GM12878 (cell line): Measurements from ENCODE around the gene BCAR3. TPM values are rescaled to one million over a fixed set of nuclear protein-coding genes. Genes with fewer than 3 reads are reported as not detected.

ENCODE experiments used
- ATAC-seq: fragments of 200-7000 bp; cut with Tn5 transposase; 3 replicates; pipeline ENCODE4 v1.9.1; 2020; ENCODE audit warnings: mild to moderate bottlenecking, moderate library complexity
- BruUV-seq: library from RNA; stranded (reverse); fragments of 400-500 nt; replicated peaks from 2 replicates; lab custom pipeline; 2021; lab: Mats Ljungman, UMichigan
- CTCF ChIA-PET: fragments of 300-600 bp; sonication (Branson Sonifier 250); formaldehyde crosslinking; extraction: SDS; loops from one replicate; lab custom pipeline; 2021; ENCODE audit warnings: inconsistent platforms; lab: Yijun Ruan, JAX
- POLR2A ChIA-PET: fragments of 350-600 bp; formaldehyde crosslinking; extraction: SDS; loops from one replicate; lab custom pipeline; 2021; ENCODE audit warnings: inconsistent platforms; lab: Charles Lee
- RAD21 ChIA-PET: fragments of 300-600 bp; sonication (Branson Sonifier 250); formaldehyde crosslinking; loops from one replicate; lab custom pipeline; 2023; ENCODE audit warnings: antibody characterized with exemption; ENCODE audit not compliant: unreplicated experiment; lab: Charles Lee
- SMC1A ChIA-PET: fragments of 300-600 bp; sonication (Branson Sonifier 250); formaldehyde crosslinking; loops from one replicate; lab custom pipeline; 2023; ENCODE audit not compliant: unreplicated experiment, uncharacterized antibody; lab: Charles Lee
- DNase-seq: peaks from one replicate; pipeline ENCODE4 v3.0.0-alpha.2; 2011; ENCODE audit warnings: low read depth, low spot score
- FAIRE-seq: peaks from 3 replicates; lab custom pipeline; 2011; peaks lifted over from hg19 to GRCh38; lab: Jason Lieb, UNC
- H2AFZ ChIP-seq: 2 replicates; pipeline ENCODE4 v1.6.0; 2011; ENCODE audit warnings: low read depth, low read length, control low read depth; ENCODE audit not compliant: control insufficient read depth
- H3K27ac ChIP-seq: 2 replicates; pipeline ENCODE4 v1.5.1; 2011; ENCODE audit warnings: control low read depth; ENCODE audit not compliant: control insufficient read depth, insufficient read depth
- H3K27me3 ChIP-seq, 2 experiments: replicated peaks in 1 of 2; 2 replicates each; pipeline versions ENCODE4 v1.6.0 to v1.6.1; 2011; ENCODE audit warnings: low read length in 1 of 2; ENCODE audit not compliant: control insufficient read depth in 2 of 2, insufficient read depth in 2 of 2
- H3K36me3 ChIP-seq, 2 experiments: 2 replicates each; pipeline ENCODE4 v1.5.1; 2011; ENCODE audit warnings: low read length in 1 of 2; ENCODE audit not compliant: control insufficient read depth in 2 of 2, insufficient read depth in 2 of 2
- H3K4me1 ChIP-seq: 2 replicates; pipeline ENCODE4 v1.6.1; 2011; ENCODE audit warnings: mild to moderate bottlenecking, low read length, moderate library complexity, mixed read lengths; ENCODE audit not compliant: control insufficient read depth, insufficient read depth
- H3K4me2 ChIP-seq: 2 replicates; pipeline ENCODE4 v1.6.0; 2011; ENCODE audit warnings: control low read depth; ENCODE audit not compliant: control insufficient read depth, insufficient read depth
- H3K4me3 ChIP-seq: fragments of 200-600 bp; sonication (generic); 2 replicates; pipeline ENCODE4 v1.5.1; 2016
- H3K79me2 ChIP-seq: 2 replicates; pipeline ENCODE4 v1.6.0; 2011; ENCODE audit warnings: low read length; ENCODE audit not compliant: control insufficient read depth, insufficient read depth
- H3K9ac ChIP-seq: 2 replicates; pipeline ENCODE4 v1.8.0; 2011; ENCODE audit warnings: low read length, control low read depth, mixed read lengths; ENCODE audit not compliant: control insufficient read depth, insufficient read depth
- H3K9me3 ChIP-seq: replicated peaks from 3 replicates; pipeline ENCODE4 v1.5.1; 2011; ENCODE audit warnings: mild to moderate bottlenecking, low read length; ENCODE audit not compliant: control insufficient read depth, insufficient read depth
- H4K20me1 ChIP-seq: 2 replicates; pipeline ENCODE4 v1.6.0; 2011; ENCODE audit not compliant: control insufficient read depth, insufficient read depth
- ATF3 ChIP-seq: IDR thresholded peaks from 2 replicates; pipeline ENCODE4 v1.6.1; 2011; ENCODE audit warnings: low read depth, mild to moderate bottlenecking, low read length, moderate library complexity, borderline replicate concordance; ENCODE audit errors: extremely low read depth
- ATF7 ChIP-seq: fragments of 450-650 bp; IDR thresholded peaks from 2 replicates; pipeline ENCODE4 v1.6.1; 2016; ENCODE audit warnings: low read depth, mild to moderate bottlenecking
- BCL11A ChIP-seq: IDR thresholded peaks from 2 replicates; pipeline ENCODE4 v1.6.1; 2011; ENCODE audit warnings: low read depth, low read length
- CREB1 ChIP-seq: IDR thresholded peaks from 2 replicates; pipeline ENCODE4 v1.6.1; 2012; ENCODE audit warnings: low read depth, mild to moderate bottlenecking, inconsistent platforms
- EED ChIP-seq: sonication (generic); IDR thresholded peaks from 2 replicates; pipeline ENCODE4 v1.6.1; 2016; ENCODE audit warnings: antibody characterized with exemption, low read depth
- FOXM1 ChIP-seq: IDR thresholded peaks from 2 replicates; pipeline ENCODE4 v1.6.1; 2012; ENCODE audit warnings: low read depth, mild to moderate bottlenecking, inconsistent platforms, low read length, moderate library complexity
- IKZF1 ChIP-seq: fragments of 450-650 bp; conservative IDR thresholded peaks from 2 replicates; pipeline ENCODE4 v1.6.1; 2017; ENCODE audit warnings: antibody characterized with exemption, mild to moderate bottlenecking
- JUNB ChIP-seq: IDR thresholded peaks from 2 replicates; pipeline ENCODE4 v1.6.1; 2016; ENCODE audit warnings: antibody characterized with exemption, mild to moderate bottlenecking
- KDM1A ChIP-seq: fragments of 200-600 bp; sonication (generic); IDR thresholded peaks from 2 replicates; pipeline ENCODE4 v1.6.1; 2016; ENCODE audit warnings: borderline replicate concordance
- MTA3 ChIP-seq: IDR thresholded peaks from 2 replicates; pipeline ENCODE4 v1.6.1; 2012; ENCODE audit warnings: low read length, inconsistent platforms, borderline replicate concordance
- NBN ChIP-seq: fragments of 450-650 bp; IDR thresholded peaks from 2 replicates; pipeline ENCODE4 v1.6.1; 2016
- RB1 ChIP-seq: fragments of 450-650 bp; formaldehyde crosslinking; IDR thresholded peaks from 2 replicates; pipeline ENCODE4 v1.6.1; 2017; ENCODE audit warnings: mild to moderate bottlenecking, borderline replicate concordance
- RUNX3 ChIP-seq: IDR thresholded peaks from 2 replicates; pipeline ENCODE4 v1.6.1; 2012; ENCODE audit warnings: low read length, inconsistent platforms
- SKIL ChIP-seq: fragments of 450-650 bp; IDR thresholded peaks from 2 replicates; pipeline ENCODE4 v1.6.1; 2017; ENCODE audit warnings: mild to moderate bottlenecking, low read depth, inconsistent platforms; ENCODE audit not compliant: poor library complexity, severe bottlenecking
- WGBS: methylation state at CpG from one replicate; pipeline ENCODE4 v1.1.6; 2016; ENCODE audit warnings: low lambda C conversion rate; ENCODE audit not compliant: insufficient replicate concordance, insufficient coverage; ENCODE audit errors: missing lambda C conversion rate; 5-methylcytosine and 5-hydroxymethylcytosine counted together
- in situ Hi-C: fragments of 300-500 bp; cut with MboI; formaldehyde crosslinking; loops from 9 replicates; pipeline ENCODE4 v1.14.3; 2018; ENCODE audit warnings: mixed read lengths
- intact Hi-C: fragments of 100-400 bp; cut with micrococcal nuclease; formaldehyde crosslinking; loops from one replicate; pipeline ENCODE4 v1.14.2; 2022; ENCODE audit not compliant: unreplicated experiment
- polyA plus RNA-seq, 11 experiments: library from polyadenylated mRNA; depleted of rRNA in 4 of 11; unstranded in 6 of 11; stranded (reverse) in 5 of 11; fragments of >200 nt; fragmentation: Nextera tagmentation in 4 of 11; fragmentation: Illumina TruSeq in 1 of 11; extraction: Ambion mirVana in 4 of 11; extraction: Trizol in 1 of 11; gene quantifications; 1 replicate in 1 of 11; 2 replicates in 10 of 11; pipeline versions ENCODE4 v1.2.1 to v1.2.3, GENCODE V29; 2011 to 2016; ENCODE audit warnings: inconsistent platforms in 2 of 11, missing spikeins in 2 of 11, low read depth in 1 of 11
- total RNA-seq, 4 experiments: library from RNA; depleted of rRNA in 3 of 4; stranded (reverse); fragments of >200 nt in 3 of 4; fragmentation: Illumina TruSeq in 1 of 4; extraction: Trizol in 1 of 4; gene quantifications; 2 replicates each; pipeline versions ENCODE4 v1.2.1 to v1.2.3, GENCODE V29; 2013 to 2021
- TF ChIP-seq, protein P1 (sequence below): fragments of 450-650 bp; IDR thresholded peaks from 2 replicates; pipeline ENCODE4 v1.6.1; 2014; ENCODE audit warnings: mild to moderate bottlenecking
- TF ChIP-seq, protein P2 (sequence below): IDR thresholded peaks from 2 replicates; pipeline ENCODE4 v1.6.1; 2012; ENCODE audit warnings: low read length, inconsistent platforms
- TF ChIP-seq, protein P3 (sequence below): fragments of 450-650 bp; IDR thresholded peaks from 2 replicates; pipeline ENCODE4 v1.6.1; 2017; ENCODE audit warnings: antibody characterized with exemption, mild to moderate bottlenecking, moderate library complexity

Gene BCAR3
- total and polyA plus RNA-seq, 10 of the 15 experiments (the other 5 are each of a cell fraction or from before 2014, with no cell fraction given), result 1.3 to 6.6 (median 1.8) TPM

- Histone ChIP-seq H3K27me3 (no peaks in the 10 kb centered on the region), H3K27ac (peak overlapping the region; percentile 69), H3K36me3 (no peaks in the 10 kb centered on the region), H3K9me3 (no peaks in the 10 kb centered on the region), H3K4me1 (peaks cover 70% of the 10 kb centered on the region), H3K4me2 (peak overlapping the region; percentile 39), H3K9ac (peak overlapping the region; percentile 31), H4K20me1 (no peaks in the 10 kb centered on the region), H3K4me3 (peak overlapping the region; percentile 23; the same call in 1 of the 2 replicates), H3K79me2 (no peaks in the 10 kb centered on the region), H2AFZ (no peak overlapping the region)
- ChIA-PET RAD21 (interaction anchor here (1.0 to 6.9 kb wide), 5 partner anchors 12 to 42 kb away, joined by 3 to 69 read pairs (median 7); partner anchors contain the start of gene BCAR3), SMC1A (interaction anchor here (0.7 to 11.9 kb wide), 12 partner anchors 9 to 106 kb away, joined by 3 to 137 read pairs (median 6); partner anchors contain the start of gene BCAR3), POLR2A (interaction anchor here (1.1 to 1.6 kb wide), 2 partner anchors 9 to 28 kb away, joined by 3 read pairs; no protein-coding TSS in a partner anchor), CTCF (interaction anchor here (0.7 to 9.1 kb wide), 5 partner anchors 8 to 79 kb away, joined by 3 to 49 read pairs (median 3); partner anchors contain the start of gene BCAR3)
- in situ Hi-C loops (no loop called here), intact Hi-C loops (loop anchor here (2.0 kb wide), 1 partner anchor 15 kb away; no protein-coding TSS in a partner anchor)
- DNase-seq (peak; percentile 69), ATAC-seq (peak; percentile 71), FAIRE-seq (peak; percentile 96)
- no TSS peak for BruUV-seq
- 2% methylated on average over 5 of the region's 5 CpGs for WGBS
- peak; percentile 44; the same call in 1 of the 2 replicates for TF ChIP-seq BCL11A
- peak; percentile 66; the same call in 1 of the 2 replicates for TF ChIP-seq MTA3
- TF ChIP-seq IKZF1, result peak; percentile 61
- peak; percentile 41; the same call in 1 of the 2 replicates for TF ChIP-seq FOXM1
- 0 out of 2 replicates have a peak, but pooled peaks have one; percentile 31 for TF ChIP-seq NBN
- no peak for TF ChIP-seq RB1
- 0 out of 2 replicates have a peak, but pooled peaks have one; percentile 52 for TF ChIP-seq EED
- TF ChIP-seq ATF7, result peak; percentile 44; the same call in 1 of the 2 replicates
- 0 out of 2 replicates have a peak, but pooled peaks have one; percentile 22 for TF ChIP-seq CREB1
- TF ChIP-seq JUNB, result peak; percentile 47; the same call in 1 of the 2 replicates
- TF ChIP-seq, protein P1, sequence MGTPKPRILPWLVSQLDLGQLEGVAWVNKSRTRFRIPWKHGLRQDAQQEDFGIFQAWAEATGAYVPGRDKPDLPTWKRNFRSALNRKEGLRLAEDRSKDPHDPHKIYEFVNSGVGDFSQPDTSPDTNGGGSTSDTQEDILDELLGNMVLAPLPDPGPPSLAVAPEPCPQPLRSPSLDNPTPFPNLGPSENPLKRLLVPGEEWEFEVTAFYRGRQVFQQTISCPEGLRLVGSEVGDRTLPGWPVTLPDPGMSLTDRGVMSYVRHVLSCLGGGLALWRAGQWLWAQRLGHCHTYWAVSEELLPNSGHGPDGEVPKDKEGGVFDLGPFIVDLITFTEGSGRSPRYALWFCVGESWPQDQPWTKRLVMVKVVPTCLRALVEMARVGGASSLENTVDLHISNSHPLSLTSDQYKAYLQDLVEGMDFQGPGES, result no peak
- TF ChIP-seq ATF3, result no peak
- TF ChIP-seq, protein P2, sequence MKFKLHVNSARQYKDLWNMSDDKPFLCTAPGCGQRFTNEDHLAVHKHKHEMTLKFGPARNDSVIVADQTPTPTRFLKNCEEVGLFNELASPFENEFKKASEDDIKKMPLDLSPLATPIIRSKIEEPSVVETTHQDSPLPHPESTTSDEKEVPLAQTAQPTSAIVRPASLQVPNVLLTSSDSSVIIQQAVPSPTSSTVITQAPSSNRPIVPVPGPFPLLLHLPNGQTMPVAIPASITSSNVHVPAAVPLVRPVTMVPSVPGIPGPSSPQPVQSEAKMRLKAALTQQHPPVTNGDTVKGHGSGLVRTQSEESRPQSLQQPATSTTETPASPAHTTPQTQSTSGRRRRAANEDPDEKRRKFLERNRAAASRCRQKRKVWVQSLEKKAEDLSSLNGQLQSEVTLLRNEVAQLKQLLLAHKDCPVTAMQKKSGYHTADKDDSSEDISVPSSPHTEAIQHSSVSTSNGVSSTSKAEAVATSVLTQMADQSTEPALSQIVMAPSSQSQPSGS, result 0 out of 2 replicates have a peak, but pooled peaks have one; percentile 45
- no peak for TF ChIP-seq KDM1A
- peak; percentile 78 for TF ChIP-seq RUNX3
- peak; percentile 73 for TF ChIP-seq SKIL
- TF ChIP-seq, protein P3, sequence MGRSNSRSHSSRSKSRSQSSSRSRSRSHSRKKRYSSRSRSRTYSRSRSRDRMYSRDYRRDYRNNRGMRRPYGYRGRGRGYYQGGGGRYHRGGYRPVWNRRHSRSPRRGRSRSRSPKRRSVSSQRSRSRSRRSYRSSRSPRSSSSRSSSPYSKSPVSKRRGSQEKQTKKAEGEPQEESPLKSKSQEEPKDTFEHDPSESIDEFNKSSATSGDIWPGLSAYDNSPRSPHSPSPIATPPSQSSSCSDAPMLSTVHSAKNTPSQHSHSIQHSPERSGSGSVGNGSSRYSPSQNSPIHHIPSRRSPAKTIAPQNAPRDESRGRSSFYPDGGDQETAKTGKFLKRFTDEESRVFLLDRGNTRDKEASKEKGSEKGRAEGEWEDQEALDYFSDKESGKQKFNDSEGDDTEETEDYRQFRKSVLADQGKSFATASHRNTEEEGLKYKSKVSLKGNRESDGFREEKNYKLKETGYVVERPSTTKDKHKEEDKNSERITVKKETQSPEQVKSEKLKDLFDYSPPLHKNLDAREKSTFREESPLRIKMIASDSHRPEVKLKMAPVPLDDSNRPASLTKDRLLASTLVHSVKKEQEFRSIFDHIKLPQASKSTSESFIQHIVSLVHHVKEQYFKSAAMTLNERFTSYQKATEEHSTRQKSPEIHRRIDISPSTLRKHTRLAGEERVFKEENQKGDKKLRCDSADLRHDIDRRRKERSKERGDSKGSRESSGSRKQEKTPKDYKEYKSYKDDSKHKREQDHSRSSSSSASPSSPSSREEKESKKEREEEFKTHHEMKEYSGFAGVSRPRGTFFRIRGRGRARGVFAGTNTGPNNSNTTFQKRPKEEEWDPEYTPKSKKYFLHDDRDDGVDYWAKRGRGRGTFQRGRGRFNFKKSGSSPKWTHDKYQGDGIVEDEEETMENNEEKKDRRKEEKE, result no peak
These were observed 26.3 kb upstream of the BCAR3 start for GRCh38 chr1:93707956-93708355.
